GM12873 (cell line): ENCODE measurements around the gene CYP1A2.

Experiments used
- TF ChIP-seq, protein P1 (sequence below): IDR thresholded peaks from 2 replicates; pipeline ENCODE4 v1.5.1; 2012; ENCODE audit warnings: low read depth, mild to moderate bottlenecking, moderate library complexity, low read length, control low read depth; ENCODE audit not compliant: insufficient read depth; ENCODE audit errors: missing control alignments

The CYP1A2 gene

DNA sequence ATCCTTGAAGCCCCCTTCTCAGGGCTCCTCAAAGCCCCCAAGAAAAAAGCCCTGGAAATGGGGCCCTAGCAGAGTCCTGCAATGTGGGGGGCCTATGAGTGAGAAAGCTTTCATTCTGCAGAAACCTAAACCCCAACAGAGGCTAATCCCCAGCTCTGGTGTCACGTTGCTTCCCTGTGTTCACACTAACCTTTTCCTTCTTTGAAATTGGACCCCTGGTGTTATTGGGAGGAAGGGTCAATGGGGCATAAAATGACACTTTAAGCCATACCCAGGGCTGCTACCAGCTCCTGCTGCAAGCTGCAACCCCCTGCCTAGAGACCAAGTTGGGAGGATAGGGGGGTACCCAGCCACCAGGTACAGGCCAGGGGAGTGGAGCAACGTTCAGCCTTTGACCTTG, 2.1 kb downstream of the CYP1A2 start:
- TF ChIP-seq, protein P1, sequence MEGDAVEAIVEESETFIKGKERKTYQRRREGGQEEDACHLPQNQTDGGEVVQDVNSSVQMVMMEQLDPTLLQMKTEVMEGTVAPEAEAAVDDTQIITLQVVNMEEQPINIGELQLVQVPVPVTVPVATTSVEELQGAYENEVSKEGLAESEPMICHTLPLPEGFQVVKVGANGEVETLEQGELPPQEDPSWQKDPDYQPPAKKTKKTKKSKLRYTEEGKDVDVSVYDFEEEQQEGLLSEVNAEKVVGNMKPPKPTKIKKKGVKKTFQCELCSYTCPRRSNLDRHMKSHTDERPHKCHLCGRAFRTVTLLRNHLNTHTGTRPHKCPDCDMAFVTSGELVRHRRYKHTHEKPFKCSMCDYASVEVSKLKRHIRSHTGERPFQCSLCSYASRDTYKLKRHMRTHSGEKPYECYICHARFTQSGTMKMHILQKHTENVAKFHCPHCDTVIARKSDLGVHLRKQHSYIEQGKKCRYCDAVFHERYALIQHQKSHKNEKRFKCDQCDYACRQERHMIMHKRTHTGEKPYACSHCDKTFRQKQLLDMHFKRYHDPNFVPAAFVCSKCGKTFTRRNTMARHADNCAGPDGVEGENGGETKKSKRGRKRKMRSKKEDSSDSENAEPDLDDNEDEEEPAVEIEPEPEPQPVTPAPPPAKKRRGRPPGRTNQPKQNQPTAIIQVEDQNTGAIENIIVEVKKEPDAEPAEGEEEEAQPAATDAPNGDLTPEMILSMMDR, result no peak

DNA sequence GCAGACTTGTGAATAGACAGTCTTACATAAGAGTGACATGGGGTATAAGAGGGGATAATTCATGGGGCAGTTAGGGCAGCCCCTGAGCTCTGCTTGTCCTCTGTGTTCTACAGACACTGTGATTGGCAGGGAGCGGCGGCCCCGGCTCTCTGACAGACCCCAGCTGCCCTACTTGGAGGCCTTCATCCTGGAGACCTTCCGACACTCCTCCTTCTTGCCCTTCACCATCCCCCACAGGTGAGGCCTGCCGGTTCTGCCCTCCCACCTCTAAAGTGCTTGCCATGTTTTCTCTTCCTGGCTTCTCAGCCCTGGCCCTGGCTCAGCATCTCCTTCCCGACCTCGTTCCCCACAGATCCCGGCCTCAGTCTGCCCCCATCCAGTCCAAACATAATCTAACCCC, 3.4 kb downstream of the CYP1A2 start:
- TF ChIP-seq, protein P1, result no peak

DNA sequence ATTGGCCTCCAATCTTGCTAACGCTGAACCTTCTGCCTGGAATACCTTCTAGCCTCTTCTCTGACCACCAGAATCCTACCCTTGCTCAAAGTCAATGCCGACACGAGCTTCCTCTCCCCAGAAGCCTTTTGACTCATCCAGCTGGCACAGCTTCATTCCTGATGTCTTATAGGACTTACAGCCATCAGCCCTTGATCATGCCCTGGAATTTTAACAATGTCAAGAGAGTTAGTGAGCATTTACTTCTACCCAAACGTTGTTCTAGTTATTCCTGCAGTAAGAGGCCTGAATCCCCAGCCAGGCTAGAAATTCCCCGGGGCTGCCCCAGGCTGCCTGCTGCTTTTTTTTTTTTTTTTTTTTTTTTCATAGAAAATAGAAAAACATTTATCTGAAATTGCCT, 3.9 kb downstream of the CYP1A2 start:
- TF ChIP-seq, protein P1, result no peak

GRCh38 chr15:74754593-74755215, 6.1 kb downstream of the CYP1A2 start:
- TF ChIP-seq, protein P1, result no peak

GRCh38 chr15:74758736-74759135, 10.1 kb downstream of the CYP1A2 start:
- TF ChIP-seq, protein P1, result no peak

- TF ChIP-seq, protein P1, result no peak
Measured at GRCh38 chr15:74762791-74763150, 14.1 kb downstream of the CYP1A2 start.

DNA sequence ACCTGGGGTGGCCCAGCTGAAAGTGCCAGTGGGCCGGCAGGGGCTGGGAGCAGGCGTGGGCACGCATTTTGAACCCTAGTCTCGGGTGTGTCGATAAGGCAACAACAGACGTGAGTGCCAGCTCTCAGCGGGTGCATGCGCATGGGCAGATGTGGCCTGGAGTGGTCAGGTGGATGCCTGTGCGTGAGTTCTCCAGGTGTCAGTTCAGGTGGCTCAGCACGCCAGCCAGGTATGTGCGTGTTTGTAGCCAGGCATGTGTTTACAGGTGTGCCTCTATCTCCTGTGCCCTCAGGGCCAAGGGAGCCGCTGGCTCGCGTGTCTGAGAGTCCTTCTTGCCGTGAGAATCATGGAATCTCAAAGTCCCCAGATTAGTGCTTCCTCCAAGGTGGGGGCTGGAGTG, 14.8 kb downstream of the CYP1A2 start:
- TF ChIP-seq, protein P1, result no peak
